Glomerular visceral epithelial cell (primary cell): ENCODE measurements around the gene PDC.

Experiments
- DNase-seq: peaks from one replicate; pipeline ENCODE4 v3.0.0-alpha.2; 2016; ENCODE audit errors: extremely low spot score

PDC gene

DNA sequence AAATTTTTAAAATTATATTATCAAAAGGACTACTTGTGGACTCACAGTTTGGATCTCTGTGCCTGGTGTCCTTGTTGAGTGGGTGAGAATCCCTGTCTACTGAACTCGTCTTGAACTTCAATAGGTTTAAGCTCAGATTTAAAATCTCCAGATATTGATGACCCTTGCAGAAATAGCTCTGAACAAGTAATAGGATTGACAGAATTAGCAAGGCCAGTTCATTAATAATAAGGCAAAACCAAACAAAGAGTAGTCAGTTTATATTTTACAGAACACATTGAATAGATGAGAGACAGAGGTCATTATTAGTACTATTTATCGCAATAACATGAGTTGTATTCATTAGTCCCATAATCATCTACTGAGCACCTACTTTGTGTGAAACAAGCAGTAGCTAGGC, at the start of gene PDC:
Gene PDC, minus strand, starts transcription at position 101 of the 400 bp plus-strand sequence. CDS start 11,655 bp downstream, outside the sequence.
- no peak for DNase-seq

DNA sequence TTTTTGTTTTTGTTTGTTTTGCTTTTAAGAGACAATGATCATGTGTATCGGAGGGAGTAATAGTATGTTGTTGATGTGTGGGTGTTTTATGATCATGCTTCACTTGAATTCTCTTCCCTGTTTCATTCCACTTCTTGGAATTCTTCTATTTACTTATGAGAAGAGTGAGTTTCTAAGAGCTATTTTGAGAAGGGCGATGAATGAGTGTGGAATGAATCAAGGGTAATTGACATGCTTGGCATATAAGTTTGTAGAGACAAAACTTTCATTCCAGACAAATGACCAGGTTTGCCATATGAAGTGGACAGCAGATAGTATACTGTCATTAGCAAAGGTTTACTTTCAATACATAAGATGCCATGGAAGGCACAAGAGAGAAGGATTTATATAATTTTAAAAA, 42.3 kb upstream of the PDC start:
- DNase-seq = no peak

DNA sequence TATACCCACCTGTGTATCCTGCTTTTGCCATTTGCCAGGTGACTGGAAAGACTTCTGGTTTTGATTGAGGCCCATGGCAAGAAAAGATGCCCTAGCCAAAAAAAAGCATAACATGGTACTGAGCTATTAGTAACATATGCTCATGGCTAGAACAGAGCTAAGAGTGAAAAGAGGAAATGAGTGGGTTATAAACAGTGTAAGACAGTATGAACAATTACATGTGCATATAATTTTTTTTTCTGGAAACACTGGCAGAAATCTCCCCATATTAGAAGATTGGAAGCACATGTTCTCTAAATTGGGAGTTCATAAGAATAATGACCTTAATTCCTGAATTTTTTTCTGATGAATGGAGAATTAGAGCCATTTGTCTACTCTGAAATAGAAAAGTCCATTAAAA, 41.2 kb upstream of the PDC start:
- DNase-seq = no peak

DNA sequence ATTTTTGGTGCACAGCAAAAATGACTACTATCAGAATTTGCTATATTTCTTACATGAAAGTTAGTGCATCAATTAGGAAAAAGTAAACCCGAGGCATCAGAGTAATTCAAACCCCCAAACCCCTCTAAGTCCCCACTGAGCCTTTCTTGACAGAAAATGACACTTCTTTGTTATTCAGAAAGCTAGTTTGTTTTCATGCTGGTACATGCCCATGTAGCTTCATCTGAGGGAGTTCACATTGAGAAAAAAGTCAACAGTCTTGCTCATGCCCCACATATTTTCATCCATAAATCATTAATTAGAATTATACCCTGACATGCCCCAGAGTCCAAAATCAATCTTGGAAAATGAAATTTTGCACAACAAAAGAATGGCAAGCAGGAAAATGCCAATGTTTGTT, 39.9 kb upstream of the PDC start:
- DNase-seq = no peak

DNA sequence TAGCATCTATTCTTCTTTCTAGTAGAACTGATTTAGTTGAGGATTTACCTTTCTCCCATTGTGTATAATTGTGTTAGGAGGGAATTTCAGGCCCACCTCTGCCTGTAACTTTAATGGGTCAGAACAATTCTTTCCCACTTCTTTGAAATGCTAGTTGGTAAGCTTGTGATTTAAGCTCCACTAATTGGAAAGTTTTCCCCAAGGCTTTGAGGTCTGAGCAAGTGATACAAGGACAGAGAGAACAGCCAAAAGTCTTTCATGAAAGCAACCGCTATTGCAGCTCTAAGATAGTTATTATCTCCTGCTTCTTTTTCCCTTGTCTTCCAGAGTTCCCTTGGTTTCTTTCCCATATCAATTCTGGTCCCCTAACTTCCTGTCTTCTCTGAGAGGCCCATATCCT, 38.7 kb upstream of the PDC start:
- DNase-seq = no peak

DNA sequence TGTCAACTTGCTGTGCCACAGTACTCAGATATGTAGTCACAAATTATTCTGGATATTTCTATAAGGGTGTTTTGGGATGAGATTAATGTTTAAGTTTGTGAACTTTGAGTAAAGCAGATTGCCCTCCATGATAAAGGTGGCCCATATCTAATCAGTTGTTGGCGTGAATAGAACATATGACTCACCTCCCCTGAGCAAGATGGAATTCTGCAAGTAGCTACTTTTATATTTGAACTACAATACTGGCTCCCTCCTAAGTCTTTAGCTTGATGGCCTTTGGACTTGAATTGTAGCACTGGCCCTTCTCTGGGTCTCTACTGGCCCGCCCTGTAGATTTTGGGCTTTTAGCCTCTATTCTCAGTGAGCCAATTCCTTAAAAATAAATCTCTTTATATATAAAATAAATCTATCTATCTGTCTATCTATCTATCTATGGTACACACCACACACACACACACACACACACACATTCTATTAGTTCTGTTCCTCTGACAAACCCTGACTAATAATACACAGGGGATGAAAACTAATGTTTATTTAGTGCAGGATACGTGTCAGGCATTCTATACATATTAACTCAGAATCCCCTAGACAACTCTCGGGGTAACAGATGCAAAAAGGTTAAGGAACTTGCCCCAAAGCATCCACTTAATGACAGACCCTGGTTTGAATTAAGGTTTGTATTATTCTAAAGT, 37.9 kb upstream of the PDC start:
- no peak for DNase-seq

DNA sequence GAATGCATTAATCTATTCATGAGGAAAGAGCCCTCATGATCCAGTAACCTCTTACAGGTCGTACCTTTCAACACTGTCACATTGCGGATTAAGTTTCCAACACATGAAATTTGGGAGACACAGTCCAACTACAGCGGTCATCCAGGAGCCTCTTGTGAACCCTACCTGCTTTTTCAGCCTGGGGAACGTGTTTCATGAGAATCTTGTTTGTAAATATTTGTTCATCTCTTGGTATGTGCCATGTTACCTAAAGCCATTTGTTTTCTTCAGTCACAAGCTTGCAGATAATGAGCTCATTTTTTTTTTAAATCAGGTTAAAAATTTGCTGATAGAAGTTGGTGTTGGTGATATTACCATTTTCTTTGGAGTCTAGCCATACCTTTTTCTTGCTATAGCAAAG, 37.2 kb upstream of the PDC start:
- no peak for DNase-seq

DNA sequence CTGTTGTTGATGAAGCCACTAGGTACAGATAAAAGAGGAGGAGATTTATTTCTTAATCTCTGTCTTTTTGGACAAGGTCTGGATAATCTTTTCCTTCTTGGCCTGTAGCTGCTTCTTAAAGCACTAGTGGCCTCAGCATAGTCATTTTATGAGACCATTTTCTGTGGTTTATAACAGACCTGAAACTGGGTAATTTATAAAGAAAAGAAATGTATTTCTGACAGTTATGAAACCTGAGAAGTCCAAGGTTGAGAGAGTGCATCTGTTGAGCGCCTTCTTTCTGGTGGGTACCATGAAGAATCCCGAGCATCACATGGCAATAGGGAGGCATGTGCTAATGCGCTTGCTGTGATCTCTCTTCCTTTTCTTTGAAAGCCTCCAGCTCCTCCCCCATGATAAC, 36.7 kb upstream of the PDC start:
- no peak for DNase-seq

DNA sequence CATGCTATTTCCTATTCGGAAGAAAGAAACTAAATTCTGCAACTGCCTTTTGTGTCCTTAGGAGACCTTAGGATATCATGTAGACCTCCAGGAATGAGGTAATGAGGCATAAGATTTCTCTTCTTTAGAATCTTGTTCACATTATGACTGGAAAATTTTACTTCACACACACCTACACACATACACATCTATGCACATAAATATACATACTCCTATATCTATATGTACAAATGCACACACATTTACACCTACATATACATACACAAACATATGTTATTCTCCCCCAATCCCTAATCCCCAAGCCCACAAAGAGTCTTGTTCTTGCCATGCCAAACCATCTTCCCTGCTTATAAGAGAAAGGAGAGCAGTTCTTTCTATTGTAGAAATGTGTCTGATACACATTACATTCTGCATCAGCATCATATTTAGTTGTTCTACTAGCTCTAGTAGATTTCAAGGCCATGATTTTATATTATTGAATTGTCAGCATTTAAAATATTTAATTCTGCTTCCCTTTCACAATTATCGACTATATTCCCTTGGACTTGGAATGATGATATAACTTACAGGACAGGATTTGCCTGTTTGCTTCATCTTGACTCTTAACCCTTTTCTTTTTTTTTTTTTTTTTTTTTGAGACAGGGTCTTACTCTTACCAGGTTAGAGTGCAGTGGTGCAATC, 35.4 kb upstream of the PDC start:
- DNase-seq = no peak

DNA sequence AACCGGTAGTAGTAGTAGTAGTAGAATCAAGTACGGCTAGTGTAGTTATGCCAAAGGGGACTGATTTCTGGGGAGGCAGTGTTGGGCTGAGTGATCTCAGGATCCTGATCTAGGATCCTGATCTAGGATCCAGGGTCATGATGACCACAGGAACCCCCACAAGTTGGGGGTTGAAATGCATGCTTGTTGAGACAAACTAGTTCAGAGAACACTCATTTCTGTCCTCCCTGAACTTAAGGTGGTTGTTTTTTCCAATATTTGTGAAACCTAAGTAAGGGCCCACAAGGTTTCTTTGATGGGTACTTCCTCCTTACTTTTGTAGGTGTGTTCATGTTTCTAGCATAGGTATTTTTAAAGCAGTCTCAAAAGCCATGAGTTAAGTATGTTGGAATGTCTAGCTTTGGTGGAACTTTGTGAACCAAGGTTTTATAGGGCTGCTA, 33.9 kb upstream of the PDC start:
- no peak for DNase-seq

DNA sequence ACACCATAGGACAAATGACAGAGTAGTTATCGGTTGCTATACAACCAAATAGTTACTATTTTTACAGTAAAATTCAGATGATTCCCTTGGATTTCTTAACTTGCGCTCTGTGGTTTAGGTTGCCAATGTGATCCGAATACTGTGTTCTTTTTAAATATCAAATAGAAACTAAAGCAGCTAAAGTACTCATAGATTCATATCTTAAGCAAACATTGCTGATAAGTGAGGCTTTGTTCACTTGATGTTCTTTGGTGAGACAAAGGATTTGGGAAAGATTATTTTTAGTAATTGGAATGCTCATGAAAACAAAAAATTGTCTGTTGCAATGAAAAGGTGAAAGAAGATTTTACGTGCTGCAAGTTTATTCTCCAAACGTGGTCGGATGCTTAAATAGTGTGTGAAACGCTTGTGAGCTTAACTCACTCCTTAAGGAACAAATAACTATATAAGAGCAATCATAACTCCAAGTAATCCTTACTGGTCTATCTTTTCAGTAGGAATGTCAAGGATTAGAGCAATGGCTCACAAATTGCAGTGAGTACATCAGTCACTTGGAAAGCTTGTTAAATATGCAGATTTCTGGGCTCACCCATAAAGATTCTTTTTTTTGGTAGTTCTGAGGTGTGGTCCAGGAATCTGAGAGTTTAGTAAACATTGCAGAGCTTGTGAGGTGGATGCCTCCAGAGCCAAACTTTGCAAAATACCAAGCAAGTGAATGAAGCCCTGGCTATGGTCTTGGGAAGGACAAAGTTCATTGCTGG, 31.8 kb upstream of the PDC start:
- DNase-seq = no peak

DNA sequence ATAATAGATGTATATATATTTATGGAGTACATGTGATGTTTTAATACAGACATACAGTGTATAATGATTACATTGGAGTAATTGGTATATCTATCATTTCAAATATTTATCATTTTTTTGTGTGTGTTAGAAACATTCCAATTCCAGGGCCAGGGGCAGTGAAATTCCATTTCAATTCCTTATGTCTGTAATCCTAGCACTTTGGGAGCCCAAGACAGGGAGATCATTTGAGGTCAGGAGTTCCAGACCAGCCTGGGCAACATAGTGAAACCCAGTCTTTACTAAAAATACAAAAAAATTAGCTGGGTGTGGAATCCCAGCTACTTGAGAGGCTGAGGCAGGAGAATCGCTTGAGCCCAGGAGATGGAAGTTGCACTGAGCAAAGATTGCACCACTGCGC, 30.4 kb upstream of the PDC start:
- DNase-seq = no peak

DNA sequence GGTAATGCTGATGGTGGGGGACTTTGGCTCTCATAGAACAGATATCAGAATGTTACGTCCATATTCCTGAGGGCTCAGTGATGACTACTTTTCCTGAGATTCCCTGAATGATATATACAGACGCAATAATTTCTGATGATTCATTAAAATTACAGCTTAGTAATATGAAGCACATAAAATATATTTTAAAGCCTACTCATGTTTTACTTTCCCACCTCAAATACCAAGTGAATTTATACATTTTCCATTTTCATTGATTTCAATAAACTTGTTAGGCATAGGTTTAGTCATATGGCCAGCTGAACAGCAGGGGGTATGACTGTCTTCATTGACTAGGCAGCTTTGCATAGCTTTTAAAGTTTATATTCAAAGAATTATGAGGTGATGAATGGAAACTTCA, 26.2 kb upstream of the PDC start:
- no peak for DNase-seq

DNA sequence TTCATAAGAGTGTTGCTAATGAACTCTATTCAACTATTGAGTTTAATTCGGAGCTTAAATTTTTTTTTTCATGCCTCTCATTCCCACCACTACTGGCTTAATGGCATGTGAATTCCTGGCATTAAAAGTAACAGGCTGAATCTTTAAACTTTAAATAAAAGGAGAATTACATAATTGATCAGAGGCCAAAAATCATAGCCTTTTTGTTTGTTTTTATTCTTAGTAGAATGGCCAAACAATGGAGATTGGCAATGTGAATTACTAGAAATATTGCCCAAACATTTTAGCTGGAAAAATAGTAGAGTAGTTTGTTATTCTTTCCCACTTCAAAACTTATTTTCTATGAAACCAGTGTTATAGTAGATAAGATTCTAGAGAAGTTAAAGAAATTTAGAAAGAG, 25.1 kb upstream of the PDC start:
- no peak for DNase-seq

DNA sequence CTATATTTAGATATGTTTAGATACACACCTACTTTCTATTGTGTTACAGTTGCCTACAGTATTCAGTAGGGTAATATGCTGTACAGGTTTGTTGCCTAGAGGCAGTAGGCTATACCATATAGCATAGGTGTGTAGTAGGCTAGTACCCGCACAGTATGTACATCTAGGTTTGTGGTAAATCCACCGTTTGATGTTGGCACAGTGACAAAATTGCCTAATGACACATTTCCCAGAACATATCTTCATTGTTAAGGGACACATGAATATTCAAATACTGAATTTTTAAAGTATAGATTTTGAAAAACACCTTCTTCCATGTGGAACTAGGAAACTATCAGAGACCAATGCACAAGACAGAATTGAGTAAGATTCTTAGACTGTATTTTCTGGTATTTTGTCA, 22.6 kb upstream of the PDC start:
- DNase-seq = no peak

DNA sequence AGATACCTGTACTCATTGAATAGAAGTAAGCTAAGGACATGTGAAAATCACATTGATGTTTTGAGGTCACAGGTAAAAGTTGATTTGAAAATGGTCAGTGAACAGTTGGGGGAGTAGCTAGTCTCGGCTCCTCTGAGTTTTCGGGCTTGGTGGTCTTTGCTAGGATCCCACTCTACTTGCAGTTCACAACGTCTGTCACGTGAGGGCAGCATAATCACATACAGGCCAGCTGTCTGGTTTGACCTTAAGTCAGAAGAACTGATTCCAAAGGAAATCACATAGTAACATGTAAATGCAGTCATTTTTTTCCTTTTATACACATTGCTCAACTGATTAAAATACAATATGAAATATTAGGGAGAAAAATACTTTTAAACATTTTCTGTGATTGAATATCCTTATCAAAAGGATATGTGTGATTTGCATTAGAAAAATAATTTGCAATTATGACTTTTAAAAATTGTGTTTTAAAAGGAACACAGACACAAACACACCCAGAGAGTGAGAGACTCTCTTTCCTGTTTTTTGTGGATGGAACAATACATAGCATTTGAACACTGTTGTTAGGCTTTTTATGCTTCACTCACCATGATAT, 21.8 kb upstream of the PDC start:
- peak; percentile 73 for DNase-seq

DNA sequence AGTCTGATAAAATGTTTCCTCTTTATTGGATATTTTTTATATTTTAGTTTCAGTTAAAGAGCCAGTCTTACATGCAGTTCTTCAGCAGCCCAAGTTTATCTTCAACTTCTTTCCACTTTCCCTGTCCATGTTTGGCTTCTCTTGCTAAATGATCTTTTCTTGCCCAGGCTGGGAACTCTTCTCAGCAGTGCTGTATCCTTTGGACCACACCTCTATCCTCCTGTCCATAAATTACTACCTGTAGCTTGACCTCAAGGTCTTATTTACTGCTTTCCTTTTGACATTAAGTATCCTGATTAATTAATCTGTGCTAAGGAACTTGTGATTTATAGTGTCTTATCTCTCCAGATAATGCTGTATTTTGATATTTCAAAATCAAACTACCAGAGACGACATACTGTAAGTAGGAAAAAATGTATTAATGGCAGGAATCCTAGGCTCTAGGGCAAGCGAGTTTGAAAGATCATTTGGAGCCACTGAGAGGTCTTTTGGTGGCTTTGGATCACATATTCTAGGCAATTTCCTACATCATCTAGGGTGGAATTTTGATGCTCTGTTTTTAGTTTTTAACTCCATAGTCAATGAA, 20.5 kb upstream of the PDC start:
- no peak for DNase-seq

DNA sequence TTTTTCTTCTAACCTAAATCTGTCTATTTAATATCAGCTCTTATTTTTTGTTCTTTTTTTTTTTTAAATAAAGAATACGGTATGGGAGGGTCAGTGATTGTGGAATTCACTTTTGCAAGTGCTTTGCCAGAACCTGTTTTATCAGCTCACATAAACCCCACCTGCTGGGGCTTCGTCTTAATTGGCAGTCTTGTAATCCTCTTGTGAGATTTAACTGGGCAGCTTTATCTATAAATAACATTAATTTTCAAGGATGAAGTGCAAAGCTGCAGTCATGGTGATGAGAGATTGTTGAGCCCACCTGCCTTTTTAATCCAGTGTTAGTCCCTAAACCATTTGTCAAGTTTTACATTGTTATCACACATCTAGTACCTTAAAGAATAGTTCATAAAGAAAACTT, 18.2 kb upstream of the PDC start:
- no peak for DNase-seq

DNA sequence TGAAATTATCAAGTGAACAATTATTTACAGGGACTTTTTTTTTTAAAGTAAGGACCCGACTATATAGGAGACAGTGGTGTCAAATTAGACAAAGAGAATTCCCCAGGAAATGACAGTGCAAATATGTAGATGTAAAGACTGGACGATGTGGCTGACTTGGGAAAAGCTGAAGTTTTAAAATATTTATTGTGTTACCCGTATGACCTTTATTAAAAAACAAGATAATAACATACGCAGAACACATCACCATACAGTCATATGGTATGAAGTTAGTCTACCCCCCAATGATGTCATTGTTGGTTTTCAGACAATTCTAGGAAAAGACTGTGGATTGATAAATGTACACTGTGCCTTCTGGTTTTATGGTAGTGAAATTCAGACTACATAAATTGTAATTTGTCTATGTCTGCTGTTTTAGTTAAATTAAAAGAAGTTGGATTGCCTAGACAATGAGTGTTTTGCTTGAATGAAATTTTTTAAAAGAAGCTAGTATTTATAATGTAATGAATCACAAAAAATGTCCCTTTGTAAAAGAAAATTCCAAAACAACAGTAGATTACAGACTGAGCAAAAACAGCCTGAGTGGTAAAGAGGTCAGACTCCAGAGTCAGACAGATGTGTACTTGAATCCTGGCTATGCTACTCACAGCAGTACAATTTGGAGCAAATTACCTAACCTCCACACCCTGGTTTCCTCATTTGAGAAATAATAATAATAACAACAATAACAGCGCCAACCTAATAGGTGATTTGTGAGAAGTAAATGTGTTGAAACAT, 15.5 kb upstream of the PDC start:
- no peak for DNase-seq

DNA sequence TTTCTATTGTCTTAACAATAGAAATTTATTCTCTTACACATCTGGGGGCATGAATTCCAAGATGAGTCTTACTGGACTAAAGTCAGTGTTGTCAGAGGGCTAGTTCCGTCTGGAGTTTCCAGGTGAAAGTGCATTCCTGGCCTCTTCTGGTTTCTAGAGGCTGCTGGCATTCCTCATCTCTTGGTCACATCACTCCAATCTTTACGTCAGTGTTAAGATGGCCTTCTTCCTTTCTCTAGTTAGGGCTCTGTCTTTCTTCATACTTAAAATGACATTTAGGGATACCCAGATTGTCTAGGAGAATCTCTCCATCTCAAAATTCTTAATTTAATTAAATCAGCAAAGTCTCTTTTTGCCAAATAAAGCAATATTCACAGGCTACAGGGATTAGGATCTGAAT, 13.3 kb upstream of the PDC start:
- peak; percentile 8 for DNase-seq

DNA sequence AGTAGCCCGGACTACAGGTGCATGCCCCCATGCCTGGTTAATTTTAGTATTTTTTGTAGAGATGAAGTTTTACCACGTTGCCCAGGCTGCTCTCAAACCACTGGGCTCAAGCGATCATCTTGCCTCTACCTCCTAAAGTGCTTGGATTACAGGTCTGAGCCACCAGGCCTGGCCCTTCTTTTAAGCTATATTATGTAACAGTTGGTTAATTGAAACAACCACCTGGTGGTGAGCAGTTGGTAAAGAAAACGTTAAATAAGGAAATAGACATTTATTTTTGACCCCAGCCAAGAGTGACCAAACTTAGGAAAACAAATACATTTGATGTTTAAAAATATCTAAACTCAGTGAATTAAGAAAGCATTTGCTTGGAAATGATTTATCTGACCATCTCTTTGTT, 12.1 kb upstream of the PDC start:
- DNase-seq = no peak
